GM10266 (cell line): Measurements from ENCODE around the gene TMEM53.

ENCODE experiments used
- DNase-seq: peaks from one replicate; pipeline ENCODE4 v3.0.0; 2012; ENCODE audit errors: extremely low spot score
- CTCF ChIP-seq: IDR thresholded peaks from 2 replicates; pipeline ENCODE4 v1.5.1; 2012; ENCODE audit warnings: mild to moderate bottlenecking, low read depth; ENCODE audit not compliant: control insufficient read depth, insufficient read depth; ENCODE audit errors: missing control alignments

Gene TMEM53

GRCh38 chr1:44651069-44651468, 23.2 kb downstream of the TMEM53 start:
- DNase-seq, result no peak
- TF ChIP-seq CTCF, result no peak

GRCh38 chr1:44650159-44650831, 24.0 kb downstream of the TMEM53 start:
- no peak for TF ChIP-seq CTCF
- DNase-seq, result no peak

- TF ChIP-seq CTCF, result no peak
- DNase-seq, result no peak
Observed at GRCh38 chr1:44649788-44650158, 24.5 kb downstream of the TMEM53 start.

- DNase-seq, result no peak
- no peak for TF ChIP-seq CTCF
Observed at GRCh38 chr1:44648529-44649250, 25.6 kb downstream of the TMEM53 start.

GRCh38 chr1:44647896-44648295, 26.4 kb downstream of the TMEM53 start:
- no peak for DNase-seq
- TF ChIP-seq CTCF, result no peak

GRCh38 chr1:44646261-44647110, 27.8 kb downstream of the TMEM53 start:
- no peak for DNase-seq
- no peak for TF ChIP-seq CTCF
